Activated T-helper 1 cell treated with anti-CD3 and anti-CD28 coated beads, Interleukin-2, amount 50 U/mL, for 16 hours (primary cell): ENCODE data around the gene F2RL3.
"Not testable (repeated sequence)": the region's sequence is repeated elsewhere in the genome, so short reads cannot be mapped to it uniquely, and the experiment has no call there.

Source experiments
- DNase-seq, 2 donors: peaks; one replicate each; pipeline ENCODE4 v3.0.0-alpha.2; 2020; ENCODE audit warnings: low read depth in 1 of 2, low spot score in 1 of 2

The F2RL3 gene

GRCh38 chr19:16921766-16922591 is 33.2 kb downstream of the F2RL3 start:
- DNase-seq: no peak

GRCh38 chr19:16922592-16922934 is 33.8 kb downstream of the F2RL3 start:
- DNase-seq: no peak

DNA sequence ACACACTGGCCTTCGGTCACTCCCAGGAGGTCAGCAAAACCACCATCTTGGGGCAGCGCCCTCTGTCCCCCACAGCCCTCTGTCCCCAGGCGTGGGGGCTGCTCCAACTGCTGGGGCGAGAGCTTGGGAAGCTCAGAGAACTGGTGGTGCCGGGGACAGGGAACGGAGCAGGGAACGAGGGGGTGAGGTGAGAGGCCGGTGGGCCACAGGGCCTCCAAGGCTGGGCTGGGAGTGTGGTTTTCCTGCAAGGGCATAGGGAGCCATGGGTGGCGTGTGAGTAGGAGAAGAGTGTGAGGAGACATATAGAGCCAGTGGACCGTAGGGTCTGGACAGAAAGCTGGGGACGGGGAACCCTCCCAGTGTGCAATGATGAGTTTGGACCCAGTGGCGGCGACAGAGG is 34.1 kb downstream of the F2RL3 start:
- DNase-seq: no peak

GRCh38 chr19:16927883-16928282 is 39.1 kb downstream of the F2RL3 start:
- no peak for DNase-seq

DNA sequence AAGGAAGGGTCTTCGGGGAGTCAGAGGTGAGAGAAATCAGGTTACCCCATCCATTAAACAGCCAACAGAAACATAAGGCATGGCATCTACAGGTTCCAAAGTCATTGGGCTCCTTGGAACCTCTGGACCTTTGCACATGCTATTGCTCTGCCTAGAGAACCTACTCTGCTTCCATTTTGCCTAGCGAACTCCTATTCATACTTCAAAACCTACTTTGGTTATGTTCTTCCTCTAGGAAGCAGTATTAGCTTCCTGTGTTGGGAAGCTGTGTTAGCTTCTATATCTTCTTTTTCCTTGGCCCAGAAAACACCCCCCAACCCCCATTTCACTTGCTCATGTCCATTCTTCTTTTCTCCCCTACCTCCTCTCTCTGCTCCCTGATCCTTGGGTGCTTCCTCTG is 39.6 kb downstream of the F2RL3 start:
- DNase-seq: no peak

- no peak for DNase-seq
Measured at GRCh38 chr19:16928916-16929315, 40.1 kb downstream of the F2RL3 start.

GRCh38 chr19:16930753-16931152 is 42.0 kb downstream of the F2RL3 start:
- no peak for DNase-seq

GRCh38 chr19:16931306-16931705 is 42.5 kb downstream of the F2RL3 start:
- DNase-seq: no peak

GRCh38 chr19:16934489-16934888 is 45.7 kb downstream of the F2RL3 start:
- no peak for DNase-seq

GRCh38 chr19:16936901-16937300 is 48.1 kb downstream of the F2RL3 start:
- no peak for DNase-seq

- not testable (repeated sequence) for DNase-seq
Measured at GRCh38 chr19:16937796-16938195, 49.0 kb downstream of the F2RL3 start.

- DNase-seq: no peak
Measured at GRCh38 chr19:16938211-16938610, 49.4 kb downstream of the F2RL3 start.

- not testable (repeated sequence) for DNase-seq
Measured at GRCh38 chr19:16940063-16940462, 51.3 kb downstream of the F2RL3 start.

DNA sequence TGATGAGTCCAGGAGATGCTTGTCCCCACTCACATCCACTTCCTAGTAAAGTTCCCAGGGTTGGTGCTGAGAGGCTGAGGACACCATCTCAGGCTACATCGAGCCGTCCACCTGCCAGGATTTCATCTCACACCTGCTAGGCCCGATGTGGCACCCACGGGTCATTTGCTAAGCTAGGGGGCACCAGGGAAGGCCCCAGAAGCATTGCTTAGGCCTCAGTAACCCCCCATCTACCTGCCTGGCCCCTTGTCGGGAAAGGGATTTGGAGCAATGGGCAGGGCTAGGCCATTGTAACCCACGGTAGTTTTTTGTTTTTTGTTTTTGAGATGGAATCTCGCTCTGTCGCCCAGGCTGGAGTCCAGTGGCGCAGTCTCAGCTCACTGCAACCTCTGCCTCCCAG is 51.8 kb downstream of the F2RL3 start:
- no peak for DNase-seq
